Right lobe of liver (tissue), 6 donors: Measurements from ENCODE around the gene DCTD. TPM values are rescaled to one million over a fixed set of nuclear protein-coding genes. Genes with fewer than 3 reads are reported as not detected.

Source experiments
- ATAC-seq, 4 donors: fragments of 200-7000 bp; cut with Tn5 transposase; one replicate each; pipeline ENCODE4 v1.9.1; 2020; ENCODE audit warnings: mild to moderate bottlenecking in 4 of 4, moderate library complexity in 4 of 4
- DNase-seq, 3 donors: peaks; one replicate each; pipeline ENCODE4 v3.0.0-alpha.2; 2020
- H3K27ac ChIP-seq, 3 donors: fragments of 200-600 bp; one replicate each; pipeline ENCODE4 v1.8.0; 2022
- H3K27me3 ChIP-seq, 2 donors: fragments of 200-600 bp; one replicate each; pipeline ENCODE4 v1.8.0; 2022
- H3K36me3 ChIP-seq, 4 donors: fragments of 200-600 bp; sonication (generic) in 1 of 4; one replicate each; pipeline versions ENCODE4 v1.5.1 to v1.8.0; 2017 to 2022; ENCODE audit warnings: control low read depth in 1 of 4
- H3K4me1 ChIP-seq, 4 donors: fragments of 200-600 bp; sonication (generic) in 1 of 4; one replicate each; pipeline versions ENCODE4 v1.5.1 to v1.8.0; 2017 to 2022; ENCODE audit warnings: control low read depth in 1 of 4
- H3K4me3 ChIP-seq, 3 donors: fragments of 200-600 bp; one replicate each; pipeline ENCODE4 v1.8.0; 2022
- H3K9me3 ChIP-seq, 4 donors: fragments of 200-600 bp; sonication (generic) in 1 of 4; one replicate each; pipeline versions ENCODE4 v1.5.1 to v1.8.0; 2017 to 2022; ENCODE audit warnings: control low read depth in 1 of 4
- CTCF ChIP-seq, 4 donors: fragments of 200-600 bp in 3 of 4; fragments of 450-650 bp in 1 of 4; IDR thresholded peaks; one replicate each; pipeline versions ENCODE4 v1.5.1 to v1.8.0; 2016 to 2022; ENCODE audit warnings: antibody characterized with exemption in 4 of 4, mild to moderate bottlenecking in 2 of 4
- POLR2A ChIP-seq: fragments of 450-650 bp; IDR thresholded peaks from one replicate; pipeline ENCODE4 v1.6.1; 2017; ENCODE audit warnings: antibody characterized with exemption, mild to moderate bottlenecking
- WGBS: methylation state at CpG from one replicate; pipeline ENCODE4 v1.1.6; 2018; ENCODE audit warnings: low coverage, low lambda C conversion rate; ENCODE audit not compliant: insufficient coverage; ENCODE audit errors: missing lambda C conversion rate; 5-methylcytosine and 5-hydroxymethylcytosine counted together
- intact Hi-C, 2 donors: fragments of 100-400 bp; cut with DNase I; formaldehyde crosslinking; loops; one replicate each; pipeline versions ENCODE4 v1.11.2 to v1.14.1; 2022
- total RNA-seq, 6 experiments: library from RNA; depleted of rRNA in 2 of 6; stranded (reverse); fragments of >200 nt in 2 of 6; fragmentation: NEBNext Ultra II Directional in 3 of 6; extraction: Animal tissue kit (Norgen Biotek cat#: 25700) in 3 of 6; gene quantifications; one replicate each; pipeline versions ENCODE4 v1.1.0 to v1.2.4, GENCODE V29; 2016 to 2023
- donor health status: DM: no; HTN: yes; CAD: no.
- donor health status: DM: no; HTN: no; CAD: no.
- donor health status: DM: no; HTN: no; CAD: no.
- donor health status: DM: no; HTN: yes; CAD: no.
- donor health status: DM: no; HTN: yes; CAD: no.

The DCTD gene
- total RNA-seq, 6 experiments from 2014 or later = 45.7 to 61.3 (median 51.2) TPM

GRCh38 chr4:182876427-182876826, 40.8 kb downstream of the DCTD start:
- no peak overlapping the region for H3K27ac ChIP-seq
- H3K4me3 ChIP-seq = no peak overlapping the region
- H3K4me1 ChIP-seq = no peaks in the 10 kb centered on the region
- WGBS = 80% methylated on average over 2 of the region's 8 CpGs
- no peaks in the 10 kb centered on the region for H3K27me3 ChIP-seq
- H3K9me3 ChIP-seq = no peaks in the 10 kb centered on the region
- H3K36me3 ChIP-seq = peaks cover 0 to 5% (median 0%) of the 10 kb centered on the region in 4 donors
- DNase-seq (no peak), ATAC-seq (no peak)
- TF ChIP-seq POLR2A = no peak
- no peak for TF ChIP-seq CTCF (IDR thresholded peaks at IDR 0.05)
- intact Hi-C loops = no loop called here

- Histone ChIP-seq H3K36me3 (peaks cover 0 to 5% (median 0%) of the 10 kb centered on the region in 4 donors), H3K4me3 (no peak overlapping the region), H3K4me1 (no peaks in the 10 kb centered on the region), H3K9me3 (no peaks in the 10 kb centered on the region), H3K27me3 (no peaks in the 10 kb centered on the region), H3K27ac (no peak overlapping the region)
- DNase-seq (no peak), ATAC-seq (no peak)
- intact Hi-C loops = no loop called here
- TF ChIP-seq POLR2A (no peak), CTCF (IDR thresholded peaks at IDR 0.05) (no peak)
- WGBS = 94% methylated on average over 11 of the region's 20 CpGs
Observed at GRCh38 chr4:182875453-182876405, 41.5 kb downstream of the DCTD start.

- no peaks in the 10 kb centered on the region for H3K9me3 ChIP-seq
- no peaks in the 10 kb centered on the region for H3K27me3 ChIP-seq
- H3K27ac ChIP-seq = no peak overlapping the region
- no peak for DNase-seq
- WGBS = 88% methylated on average over 6 of the region's 10 CpGs
- H3K4me1 ChIP-seq = no peaks in the 10 kb centered on the region
- ATAC-seq = no peak
- intact Hi-C loops = no loop called here
- H3K4me3 ChIP-seq = no peak overlapping the region
- peaks cover 0 to 5% (median 0%) of the 10 kb centered on the region in 4 donors for H3K36me3 ChIP-seq
- TF ChIP-seq CTCF (IDR thresholded peaks at IDR 0.05) = no peak
- no peak for TF ChIP-seq POLR2A
Observed at GRCh38 chr4:182874797-182875345, 42.3 kb downstream of the DCTD start.

GRCh38 chr4:182874304-182874751, 42.9 kb downstream of the DCTD start:
- Histone ChIP-seq H3K4me1 (no peaks in the 10 kb centered on the region), H3K27me3 (no peaks in the 10 kb centered on the region), H3K9me3 (no peaks in the 10 kb centered on the region), H3K36me3 (peaks cover 0 to 5% (median 0%) of the 10 kb centered on the region in 4 donors), H3K4me3 (no peak overlapping the region), H3K27ac (no peak overlapping the region)
- intact Hi-C loops = no loop called here
- WGBS = 66% methylated on average over 12 of the region's 12 CpGs
- no peak for TF ChIP-seq POLR2A
- TF ChIP-seq CTCF (IDR thresholded peaks at IDR 0.05) = no peak
- DNase-seq (no peak), ATAC-seq (no peak)
